Endothelial cell of umbilical vein (primary cell): ENCODE results near the gene LYSMD3. TPM values are rescaled to one million over a fixed set of nuclear protein-coding genes. Genes with fewer than 3 reads are reported as not detected.

Experiments used
- BruUV-seq: library from RNA; stranded (reverse); fragments of 400-500 nt; replicated peaks from 2 replicates; lab custom pipeline; 2021; lab: Mats Ljungman, UMichigan
- CTCF ChIA-PET: fragments of 300-600, 350-600 bp; sonication (Branson Sonifier 250); formaldehyde crosslinking; loops from one replicate; lab custom pipeline; 2021; ENCODE audit warnings: antibody characterized with exemption, inconsistent platforms; lab: Charles Lee
- POLR2A ChIA-PET: fragments of 300-600, 350-600 bp; sonication (Branson Sonifier 250); formaldehyde crosslinking; loops from one replicate; lab custom pipeline; 2021; ENCODE audit warnings: antibody characterized with exemption, inconsistent platforms; lab: Charles Lee
- DNase-seq: peaks from one replicate; pipeline ENCODE4 v3.0.0-alpha.2; 2011; ENCODE audit warnings: low read depth, low spot score
- FAIRE-seq: peaks from 2 replicates; lab custom pipeline; 2011; peaks lifted over from hg19 to GRCh38; lab: Jason Lieb, UNC
- H2AFZ ChIP-seq: 2 replicates; pipeline ENCODE4 v1.6.0; 2012; ENCODE audit warnings: low read depth, low read length, control low read depth, inconsistent platforms
- H3K27ac ChIP-seq: 2 replicates; pipeline ENCODE4 v1.5.1; 2011; ENCODE audit warnings: low read depth, mild to moderate bottlenecking, control low read depth, low read length, moderate library complexity; ENCODE audit not compliant: insufficient read depth
- H3K27me3 ChIP-seq, 2 experiments: 2 replicates each; pipeline versions ENCODE4 v1.6.0 to v1.6.1; 2011; ENCODE audit warnings: low read length in 2 of 2, mixed read lengths in 1 of 2; ENCODE audit not compliant: control insufficient read depth in 2 of 2, insufficient read depth in 2 of 2
- H3K36me3 ChIP-seq, 2 experiments: 2 replicates in 1 of 2; 3 replicates in 1 of 2; pipeline ENCODE4 v1.5.1; 2011; ENCODE audit warnings: low read length in 2 of 2, mild to moderate bottlenecking in 1 of 2, moderate library complexity in 1 of 2; ENCODE audit not compliant: control insufficient read depth in 2 of 2, insufficient read depth in 2 of 2; ENCODE audit errors: extremely low read depth in 1 of 2
- H3K4me1 ChIP-seq: 3 replicates; pipeline ENCODE4 v1.5.1; 2011; ENCODE audit warnings: mild to moderate bottlenecking, low read length; ENCODE audit not compliant: control insufficient read depth, insufficient read depth; ENCODE audit errors: extremely low read depth
- H3K4me2 ChIP-seq: 2 replicates; pipeline ENCODE4 v1.6.1; 2011; ENCODE audit warnings: low read length, control low read depth, mixed read lengths; ENCODE audit not compliant: insufficient read depth
- H3K4me3 ChIP-seq, 3 experiments: fragments of 200-600 bp in 1 of 3; sonication (generic), shearing (Covaris generic) in 1 of 3; replicated peaks in 1 of 3; 2 replicates each; pipeline ENCODE4 v1.5.1; 2011 to 2016; ENCODE audit warnings: control low read depth in 3 of 3, low read length in 3 of 3, mild to moderate bottlenecking in 2 of 3, inconsistent platforms in 1 of 3, low read depth in 1 of 3, moderate library complexity in 1 of 3; ENCODE audit not compliant: insufficient read depth in 1 of 3
- H3K79me2 ChIP-seq: 2 replicates; pipeline ENCODE4 v1.6.0; 2012; ENCODE audit warnings: low read length, inconsistent platforms; ENCODE audit not compliant: control insufficient read depth, insufficient read depth
- H3K9ac ChIP-seq: replicated peaks from 2 replicates; pipeline ENCODE3; 2011; ENCODE audit warnings: low read length, control low read depth; ENCODE audit not compliant: insufficient read depth; ENCODE audit errors: extremely low read depth
- H3K9me1 ChIP-seq: replicated peaks from 3 replicates; pipeline ENCODE4 v1.6.0; 2011; ENCODE audit warnings: mild to moderate bottlenecking, low read length; ENCODE audit not compliant: control insufficient read depth, insufficient read depth; ENCODE audit errors: extremely low read depth
- H3K9me3 ChIP-seq: replicated peaks from 2 replicates; pipeline ENCODE4 v1.5.1; 2012; ENCODE audit warnings: low read length, inconsistent platforms; ENCODE audit not compliant: control insufficient read depth, insufficient read depth
- H4K20me1 ChIP-seq: replicated peaks from 2 replicates; pipeline ENCODE3; 2011; ENCODE audit warnings: mild to moderate bottlenecking, low read length; ENCODE audit not compliant: control insufficient read depth, insufficient read depth; ENCODE audit errors: extremely low read depth
- CTCF ChIP-seq, 2 donors: IDR thresholded peaks; 1 replicate in 1 of 2; 2 replicates in 1 of 2; pipeline ENCODE4 v1.5.1; 2011; ENCODE audit warnings: low read length in 2 of 2, mild to moderate bottlenecking in 2 of 2, moderate library complexity in 2 of 2, control low read depth in 1 of 2, inconsistent platforms in 1 of 2, low read depth in 1 of 2; ENCODE audit not compliant: insufficient read depth in 1 of 2; ENCODE audit errors: extremely low read depth in 1 of 2
- GATA2 ChIP-seq: IDR thresholded peaks from 2 replicates; pipeline ENCODE4 v1.7.0; 2011; ENCODE audit warnings: low read depth, mild to moderate bottlenecking, moderate library complexity, mixed read lengths, low read length; ENCODE audit not compliant: insufficient read length, insufficient read depth
- JUN ChIP-seq: IDR thresholded peaks from 2 replicates; pipeline ENCODE4 v1.6.1; 2011; ENCODE audit warnings: borderline replicate concordance, low read depth; ENCODE audit not compliant: insufficient read length, insufficient read depth
- POLR2A ChIP-seq: IDR thresholded peaks from 2 replicates; pipeline ENCODE4 v1.6.1; 2012; ENCODE audit warnings: low read depth, mild to moderate bottlenecking, control low read depth, low read length
- POLR2AphosphoS5 ChIP-seq: IDR thresholded peaks from 2 replicates; pipeline ENCODE4 v1.6.1; 2012; ENCODE audit warnings: low read depth, mild to moderate bottlenecking, control low read depth, low read length, moderate library complexity; ENCODE audit not compliant: insufficient read depth
- dilution Hi-C: fragments of 300-500 bp; cut with MboI; formaldehyde crosslinking; loops from one replicate; pipeline ENCODE4 v1.15.0; 2019; ENCODE audit warnings: low sequenced_read_pairs; ENCODE audit not compliant: extremely low pct_ligation_motif_present
- intact Hi-C: fragments of 100-400 bp; cut with micrococcal nuclease; formaldehyde crosslinking; loops from one replicate; pipeline ENCODE4 v1.10.0; 2022
- polyA plus RNA-seq, 4 experiments: library from polyadenylated mRNA; depleted of rRNA in 3 of 4; stranded (reverse) in 3 of 4; unstranded in 1 of 4; fragments of >200 nt; gene quantifications; 2 replicates each; pipeline versions ENCODE4 v1.2.1 to v1.2.3, GENCODE V29; 2011 to 2012; ENCODE audit warnings: missing spikeins in 1 of 4
- total RNA-seq: library from RNA; stranded (reverse); gene quantifications from 2 replicates; pipeline ENCODE4 v1.2.3, GENCODE V29; 2021

The LYSMD3 gene
- total and polyA plus RNA-seq, 2 donors (not counting 3 experiments of a cell fraction or from before 2014, with no cell fraction given), result 6.0 to 21.3 TPM

GRCh38 chr5:90474235-90475107, 54.9 kb downstream of the LYSMD3 start, which contains the start of the genes MBLAC2 and POLR3G:
TSS of gene MBLAC2 (minus strand) at chr5:90474771. CDS start at chr5:90474292, 479 bp downstream.
TSS of gene POLR3G (plus strand) at chr5:90474864. CDS start at chr5:90485568, 10,704 bp downstream.
- no peaks in the 10 kb centered on the region for H3K36me3 ChIP-seq
- H3K9ac ChIP-seq, result peak within 1 kb of the TSS; percentile 66
- dilution Hi-C loops, result no loop called here
- FAIRE-seq (peak; percentile 90), DNase-seq (peak; percentile 94)
- POLR2A ChIA-PET, result interaction anchor here (0.6 to 1.1 kb wide), 5 partner anchors 9 to 65 kb away, joined by 3 read pairs; partner anchors contain the start of gene CETN3
- H3K9me3 ChIP-seq, result no peaks in the 10 kb centered on the region
- TF ChIP-seq CTCF (IDR thresholded peaks at IDR 0.05; ENCODE audit: extremely low read depth in 1 of 2, insufficient read depth in 1 of 2, low read depth in 1 of 2, low read length in 2 of 2) (peak; percentile 25 to 66), POLR2A (peak; percentile 82), JUN (no peak), GATA2 (no peak), POLR2AphosphoS5 (peak; percentile 91)
- H3K4me1 ChIP-seq, result peaks cover 15% of the 10 kb centered on the region
- no TSS peak for BruUV-seq
- H4K20me1 ChIP-seq, result no peaks in the 10 kb centered on the region
- H2AFZ ChIP-seq, result peak within 1 kb of the TSS; percentile 90
- intact Hi-C loops, result loop anchor here (1.0 to 2.0 kb wide), 3 partner anchors 36 to 65 kb away; partner anchors contain the start of genes CETN3 and LYSMD3
- H3K27me3 ChIP-seq, result no peaks in the 10 kb centered on the region
- no peaks in the 10 kb centered on the region for H3K9me1 ChIP-seq
- no peak within 1 kb of the TSS for H3K27ac ChIP-seq
- peaks cover 36% of the 10 kb centered on the region for H3K79me2 ChIP-seq
- CTCF ChIA-PET, result interaction anchor here (1.0 to 5.3 kb wide), 8 partner anchors 9 to 130 kb away, joined by 3 to 38 read pairs (median 5); partner anchors contain the start of genes CETN3 and LYSMD3
- peak within 1 kb of the TSS; percentile 97 for H3K4me2 ChIP-seq
- H3K4me3 ChIP-seq, result peak within 1 kb of the TSS; percentile 48 to 88 (median 64)
